Inflammatory macrophage treated with lipopolysaccharide for 4 hours (primary cell): Measurements from ENCODE around the gene SCN3B.

Experiments
- DNase-seq: peaks from one replicate; pipeline ENCODE4 v3.0.0-alpha.2; 2020

The SCN3B gene

DNA sequence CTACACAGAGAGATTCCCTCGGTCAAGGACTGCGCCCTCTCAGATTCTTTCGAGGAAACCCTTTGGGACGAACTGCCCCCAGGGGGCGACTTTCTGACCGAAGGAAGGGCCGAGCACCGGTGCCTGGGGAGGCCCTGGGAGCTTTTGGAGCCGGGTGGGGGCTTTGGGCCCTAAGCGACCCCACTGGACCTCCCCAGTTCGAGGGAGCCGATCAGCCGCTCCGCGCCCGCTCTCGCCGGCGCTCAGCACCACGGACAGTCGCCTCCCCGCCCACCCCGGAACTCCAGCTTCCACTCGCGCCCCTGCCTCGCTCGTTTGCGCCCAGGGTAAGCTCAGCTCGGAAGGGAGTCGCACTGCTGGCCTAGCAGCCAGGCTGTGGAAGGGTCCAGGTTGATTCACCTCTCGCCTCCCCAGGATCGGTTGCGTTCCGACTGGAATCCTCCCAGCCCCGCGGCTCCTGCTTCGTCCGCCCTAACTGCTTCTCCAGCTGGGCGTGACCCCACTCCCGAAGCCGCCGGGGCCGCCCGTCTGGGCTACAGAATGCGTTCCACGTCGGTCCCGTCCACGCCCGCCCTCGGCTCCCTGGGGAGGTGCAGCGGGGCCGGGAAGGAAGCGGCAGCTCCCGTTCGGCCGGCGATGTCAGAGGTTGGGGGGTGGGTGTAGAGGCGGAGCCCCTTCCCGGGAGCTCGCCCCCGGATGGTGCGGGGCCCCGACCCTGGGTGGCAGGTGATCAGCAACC is 428 bp downstream of the SCN3B start:
- no peak for DNase-seq

DNA sequence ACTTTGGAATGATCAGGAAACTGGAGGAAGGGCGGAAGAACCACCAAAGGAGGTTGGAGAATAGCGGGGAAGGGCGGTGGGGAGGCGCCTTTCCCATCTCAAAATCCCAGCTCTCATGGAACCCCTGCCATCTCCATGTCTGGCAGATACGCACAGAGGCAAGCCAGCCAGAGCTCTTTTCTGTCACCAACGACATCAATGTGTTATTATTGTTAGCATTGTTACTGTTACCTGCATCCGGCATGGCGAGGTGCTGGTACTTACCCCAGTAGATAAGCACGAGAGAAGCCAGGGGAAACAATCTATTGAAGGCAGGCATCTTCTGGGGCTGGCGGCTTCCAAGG is 969 bp downstream of the SCN3B start:
- no peak for DNase-seq

DNA sequence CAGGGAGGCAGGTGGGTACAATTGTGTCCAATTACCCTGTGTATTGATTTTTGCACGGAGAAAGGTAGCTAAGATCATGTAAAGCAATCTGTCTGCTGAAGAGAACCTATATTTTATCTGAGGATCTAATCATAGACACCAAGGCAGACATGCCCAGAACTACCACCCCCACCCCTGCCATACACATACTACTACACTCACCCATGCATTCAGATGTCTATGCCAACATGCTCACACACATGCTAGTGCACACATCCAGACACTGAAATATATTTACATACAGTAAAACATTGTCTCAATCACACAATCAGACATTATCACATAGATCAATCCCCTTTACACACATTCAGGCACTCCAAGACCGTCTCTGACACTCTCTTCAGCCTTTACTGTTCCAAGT is 1.8 kb downstream of the SCN3B start:
- no peak for DNase-seq

DNA sequence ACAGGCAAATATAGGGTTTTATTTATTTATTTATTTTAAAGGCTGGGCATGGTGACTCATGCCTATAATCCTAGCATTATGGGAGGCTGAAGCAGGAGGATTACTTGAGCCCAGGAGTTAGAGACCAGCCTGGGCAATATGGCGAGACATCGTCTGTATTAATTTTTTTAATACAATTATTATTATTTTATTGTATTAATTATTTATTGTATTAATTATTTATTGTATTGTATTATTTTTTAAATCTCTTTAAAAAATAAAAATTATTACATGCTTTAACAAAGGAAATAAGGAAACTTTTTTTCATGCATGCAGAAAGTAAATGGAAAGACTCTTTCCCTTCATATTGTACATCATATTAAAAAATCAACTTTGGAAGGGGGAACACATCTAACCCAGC is 3.5 kb downstream of the SCN3B start:
- DNase-seq, result no peak

DNA sequence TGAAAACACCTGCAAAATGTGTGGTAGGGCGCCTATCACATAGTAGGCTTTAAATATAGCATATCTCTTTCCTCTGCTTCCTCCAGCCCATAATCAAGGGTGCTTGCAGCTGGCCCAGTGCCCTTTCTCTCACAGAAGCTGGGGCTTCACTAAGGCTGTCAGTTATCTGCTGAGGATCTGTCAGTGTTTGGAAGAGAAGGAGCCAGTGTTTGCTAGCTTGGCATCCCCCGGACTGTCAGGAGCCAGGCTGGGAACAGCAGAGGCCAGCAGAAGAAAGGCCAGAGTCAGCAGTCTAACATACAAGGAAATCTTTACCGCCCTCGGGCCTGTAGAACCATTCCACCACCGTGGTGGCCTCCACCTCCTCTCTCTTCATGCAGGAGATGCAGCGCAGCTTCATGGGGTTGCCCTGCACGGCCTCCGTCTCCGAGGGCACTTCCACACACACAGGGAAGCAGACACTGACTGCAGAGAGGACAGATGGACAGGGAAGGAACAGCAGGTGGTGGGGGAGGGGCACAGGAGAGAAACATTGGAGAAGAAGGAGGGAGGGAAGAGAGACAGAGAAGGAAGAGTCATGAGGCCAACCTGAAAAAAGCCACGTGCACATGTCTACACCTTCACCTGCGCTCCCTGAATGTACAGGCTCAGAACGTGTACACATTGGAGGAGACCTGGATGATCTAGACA is 9.0 kb downstream of the SCN3B start:
- no peak for DNase-seq

DNA sequence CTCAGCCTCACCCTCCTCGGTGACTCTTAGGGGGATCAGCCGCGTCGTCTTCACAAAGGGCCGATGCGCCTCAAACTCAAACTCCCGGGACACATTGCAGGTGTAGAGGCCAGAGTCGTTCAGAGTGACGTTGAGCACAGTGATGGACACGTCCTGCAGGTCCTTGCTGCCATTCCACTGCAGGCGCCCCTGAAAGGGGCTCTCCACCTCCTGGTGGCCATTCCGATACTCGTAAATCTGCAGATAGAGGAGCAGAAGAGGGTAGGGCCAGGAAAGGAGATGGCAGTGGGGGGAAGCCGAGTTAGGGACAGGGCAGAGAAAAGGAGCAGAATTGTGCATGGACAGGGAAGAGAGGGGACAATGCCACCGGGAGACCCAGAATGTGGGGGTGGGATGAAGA is 12.0 kb downstream of the SCN3B start:
- DNase-seq, result no peak

DNA sequence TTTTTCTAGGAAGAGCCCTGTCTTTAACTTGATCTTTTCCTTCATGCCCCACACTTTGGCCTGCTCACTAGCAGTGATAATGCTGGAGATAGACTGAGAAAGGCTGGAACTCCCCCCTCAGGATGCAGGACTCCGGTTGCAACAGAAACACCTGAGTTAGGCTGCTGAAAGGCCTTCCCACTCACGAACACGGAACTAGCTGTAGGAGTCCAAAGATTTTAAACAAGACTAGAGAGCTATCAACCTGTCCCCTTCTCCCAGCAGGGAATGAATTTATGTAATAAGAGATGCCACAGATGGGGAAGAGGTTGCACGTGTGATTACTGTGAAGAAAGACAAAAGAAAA is 13.0 kb downstream of the SCN3B start:
- no peak for DNase-seq

DNA sequence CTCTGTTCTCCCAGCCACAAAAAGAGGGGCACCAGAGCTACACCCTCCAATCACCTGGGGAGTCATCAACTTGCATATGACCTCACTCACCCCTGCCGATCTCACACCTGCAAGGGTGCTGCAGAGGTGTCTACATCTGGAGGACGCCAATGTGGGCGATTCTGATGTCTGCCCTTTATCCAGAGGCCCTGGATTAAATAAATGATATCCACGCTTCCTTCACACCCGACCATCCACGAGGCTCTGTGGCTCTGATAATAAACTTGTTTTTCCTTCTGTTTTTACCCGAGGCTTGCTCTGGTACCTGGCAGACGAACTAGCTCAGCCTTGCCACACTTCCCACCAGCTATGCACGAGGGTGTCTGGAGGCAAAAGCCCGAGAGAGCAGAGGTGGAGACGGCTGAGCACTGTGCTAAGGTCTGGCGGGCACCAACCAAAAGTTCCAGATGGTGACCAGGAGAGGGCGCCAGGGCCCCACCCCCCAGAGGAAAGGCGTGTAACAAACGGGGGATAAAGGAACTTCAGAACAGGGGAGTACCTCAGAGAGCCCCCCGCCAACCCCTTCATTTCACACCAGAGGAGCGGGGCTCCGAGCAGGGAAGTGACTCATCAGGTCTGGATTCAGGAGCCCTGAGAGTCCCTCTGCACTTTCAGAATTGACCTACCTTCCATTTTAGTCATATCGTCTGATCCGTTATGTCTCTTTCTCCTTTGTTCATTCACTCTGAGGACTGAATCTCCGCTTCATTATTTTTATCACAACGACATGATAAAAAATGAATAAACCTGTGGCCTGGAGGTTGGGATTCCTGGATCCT is 13.5 kb downstream of the SCN3B start:
- peak; percentile 28 for DNase-seq

DNA sequence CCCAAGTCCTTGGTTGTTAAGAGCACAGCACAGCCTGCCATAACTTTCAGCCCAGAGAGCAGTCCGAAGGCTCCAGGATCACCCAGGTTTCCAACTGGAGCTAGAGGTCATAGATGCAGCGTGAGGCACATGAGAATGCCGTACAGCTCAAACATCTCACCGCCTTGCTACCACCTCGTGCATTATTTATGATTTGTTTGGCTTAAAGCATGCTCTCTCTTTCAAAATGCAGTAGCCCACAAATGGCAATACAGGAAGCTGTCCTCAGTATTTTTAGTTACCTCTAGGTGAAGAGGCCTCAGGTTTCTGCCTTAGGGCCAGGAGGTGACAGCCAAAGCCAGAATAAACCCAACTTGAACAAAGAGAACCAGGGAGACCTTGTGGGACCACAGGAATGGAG is 14.4 kb downstream of the SCN3B start:
- no peak for DNase-seq

DNA sequence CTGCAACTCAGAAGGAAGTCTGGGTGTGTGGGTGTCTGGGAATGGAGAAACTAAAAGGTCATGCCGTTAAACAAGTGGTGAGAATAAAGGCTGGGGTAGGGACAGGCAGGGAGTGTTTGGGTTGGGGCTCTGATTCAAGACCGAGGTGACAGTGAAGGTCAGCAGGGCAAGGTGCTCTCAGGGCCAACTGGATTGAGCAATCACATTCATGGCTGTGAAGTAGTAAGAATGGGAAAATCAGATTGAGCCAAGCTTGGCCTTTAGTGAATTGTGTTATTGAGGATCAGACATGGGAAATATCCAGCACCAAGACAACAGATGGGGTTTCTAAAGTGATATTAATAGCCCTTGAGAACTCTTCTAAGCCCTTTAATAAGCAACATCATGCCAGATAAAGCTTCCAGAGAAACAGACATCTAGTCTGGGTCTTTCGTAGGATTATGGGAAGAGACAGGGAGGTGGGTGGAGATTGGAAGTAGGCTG is 24.3 kb downstream of the SCN3B start:
- no peak for DNase-seq

DNA sequence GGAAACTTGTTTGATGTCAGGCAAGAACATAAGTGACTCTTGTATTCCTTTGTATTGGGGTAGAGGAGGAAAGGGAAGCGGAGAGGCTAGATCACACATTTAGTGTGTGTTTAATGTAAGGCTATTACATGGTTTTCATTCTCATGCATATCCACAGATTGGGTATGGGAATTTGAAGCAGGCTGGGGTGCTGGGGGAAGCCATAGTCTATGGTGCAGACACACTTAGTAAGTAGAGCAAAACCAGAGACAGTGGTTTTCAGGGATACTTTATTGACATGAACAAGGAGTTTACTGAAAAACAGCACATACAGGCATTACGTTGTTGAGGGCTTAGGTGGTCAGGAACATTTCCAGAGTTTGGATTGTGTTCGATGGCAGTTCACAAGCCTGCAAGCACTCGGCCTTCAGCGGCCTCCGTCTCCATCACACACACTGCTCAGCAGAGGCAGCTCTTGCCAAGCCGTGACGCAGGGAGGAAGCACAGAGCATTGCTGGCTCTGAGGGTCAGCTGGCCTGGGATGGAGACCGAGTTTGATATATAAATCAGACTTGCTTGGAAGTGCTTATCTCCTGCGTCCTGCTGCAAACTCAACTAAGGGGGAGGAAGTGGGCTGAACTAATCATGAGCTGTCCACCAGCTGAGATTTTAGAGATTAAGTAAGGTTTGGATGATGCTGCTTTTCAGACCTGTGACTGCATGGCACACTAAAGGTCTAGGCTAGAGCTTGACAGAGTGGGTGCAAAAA is 25.3 kb downstream of the SCN3B start:
- DNase-seq, result peak; percentile 3

DNA sequence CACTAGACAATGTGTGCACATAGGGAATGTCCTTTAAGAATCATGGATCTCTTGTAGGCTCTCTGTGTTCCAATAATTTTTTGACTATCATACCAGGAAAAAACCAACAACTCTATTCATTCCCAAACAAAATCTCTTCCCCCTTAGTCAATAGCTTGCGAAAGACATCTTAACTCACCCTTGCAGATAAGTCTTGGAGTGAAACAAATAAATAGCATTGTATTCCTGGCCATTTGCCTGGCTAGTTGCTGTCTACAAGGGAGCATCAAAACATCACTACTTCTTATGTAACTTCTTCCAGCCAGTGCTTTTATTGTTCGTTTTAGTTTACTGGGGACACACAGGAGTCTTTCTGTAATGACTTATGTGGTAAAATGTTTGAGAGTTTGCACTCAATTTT is 29.4 kb downstream of the SCN3B start:
- DNase-seq, result no peak

DNA sequence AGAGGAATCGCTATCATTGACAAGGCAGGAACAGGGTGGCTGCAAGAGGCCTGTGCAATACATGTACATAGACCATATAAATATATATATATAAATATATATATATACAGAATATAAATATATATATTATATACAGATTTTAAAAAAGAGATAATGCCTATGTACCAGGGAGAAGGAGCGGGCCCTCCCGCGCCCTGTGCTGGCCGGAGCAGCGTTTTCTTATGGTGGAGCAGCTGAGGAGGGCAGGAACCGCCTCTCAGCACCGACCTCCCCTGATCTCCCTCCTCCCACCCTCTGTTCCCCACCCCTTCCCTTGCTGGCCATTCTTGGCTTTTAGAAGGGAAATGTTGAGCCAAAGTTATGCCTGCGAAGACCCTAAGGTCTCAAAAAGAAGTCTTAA is 31.8 kb downstream of the SCN3B start:
- DNase-seq, result no peak

DNA sequence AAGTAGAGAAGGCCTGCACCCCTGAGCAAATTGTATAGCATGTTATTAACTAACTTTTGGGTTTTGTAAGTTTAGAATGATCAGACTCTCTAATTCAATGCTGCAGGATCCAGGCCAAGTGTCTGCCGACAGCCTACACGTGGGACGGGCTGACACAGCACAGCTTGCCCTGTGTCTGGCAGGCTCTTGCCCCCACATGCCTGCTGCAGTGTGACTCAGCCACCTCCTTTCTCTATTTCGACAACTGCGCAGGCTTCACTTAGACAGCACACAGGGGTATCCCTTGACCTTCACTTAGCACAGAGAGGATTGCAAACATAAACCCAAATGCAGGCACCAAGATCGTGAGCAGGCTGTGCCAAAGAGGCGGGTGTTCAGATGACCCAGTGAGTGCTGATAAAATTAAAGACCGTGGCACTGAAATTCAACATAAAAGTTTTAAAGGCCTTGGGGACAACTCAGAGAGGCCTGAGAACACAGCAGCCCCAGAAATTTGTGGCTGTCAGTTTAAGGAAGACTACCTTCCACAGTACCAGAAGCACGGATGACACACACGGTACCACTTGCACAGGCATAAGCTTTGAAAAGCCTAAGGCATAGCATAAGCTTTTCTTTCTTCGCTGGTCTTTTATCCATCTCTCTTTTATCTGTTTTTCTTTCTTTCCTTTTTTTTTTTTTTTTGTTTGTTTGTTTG is 37.8 kb downstream of the SCN3B start:
- peak; percentile 8 for DNase-seq

DNA sequence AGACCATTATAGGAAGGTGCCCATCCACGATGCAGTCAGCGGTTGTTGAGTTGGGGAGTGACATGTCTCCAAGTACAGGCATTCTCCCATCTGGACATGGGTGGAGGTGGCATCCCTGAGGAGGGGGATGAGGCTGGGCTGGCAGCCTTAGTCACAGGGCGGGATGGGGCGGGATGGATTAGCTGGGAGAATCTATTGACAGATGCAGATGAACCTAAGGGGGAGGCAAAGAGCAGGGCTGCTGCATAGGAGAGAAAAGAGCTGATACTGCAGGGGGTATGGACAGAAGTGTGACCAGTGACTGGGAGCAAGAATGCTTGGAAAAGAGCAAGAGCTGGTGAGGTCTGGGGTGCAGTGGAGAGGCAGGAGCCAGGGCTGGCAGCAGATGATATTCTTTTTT is 42.7 kb downstream of the SCN3B start:
- DNase-seq, result no peak

DNA sequence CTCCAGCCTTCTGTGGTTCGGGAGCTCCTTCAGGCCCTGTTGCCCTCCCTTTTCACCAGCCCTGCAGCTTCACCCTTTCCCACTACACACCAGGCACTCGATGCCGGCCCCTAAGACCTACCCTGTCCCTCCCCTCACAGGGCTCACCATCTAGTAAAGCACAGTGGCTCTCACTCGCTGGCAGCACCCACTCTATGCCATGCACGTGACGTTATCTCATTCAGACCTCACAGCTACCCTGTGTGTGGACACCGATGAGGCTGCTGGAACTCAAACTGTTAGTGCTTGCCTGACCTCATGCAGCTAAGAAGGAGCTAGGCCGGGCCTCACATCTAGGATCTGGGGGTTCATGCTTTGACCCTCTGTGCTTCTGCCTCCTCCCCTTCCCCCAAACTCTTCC is 45.5 kb downstream of the SCN3B start:
- no peak for DNase-seq

DNA sequence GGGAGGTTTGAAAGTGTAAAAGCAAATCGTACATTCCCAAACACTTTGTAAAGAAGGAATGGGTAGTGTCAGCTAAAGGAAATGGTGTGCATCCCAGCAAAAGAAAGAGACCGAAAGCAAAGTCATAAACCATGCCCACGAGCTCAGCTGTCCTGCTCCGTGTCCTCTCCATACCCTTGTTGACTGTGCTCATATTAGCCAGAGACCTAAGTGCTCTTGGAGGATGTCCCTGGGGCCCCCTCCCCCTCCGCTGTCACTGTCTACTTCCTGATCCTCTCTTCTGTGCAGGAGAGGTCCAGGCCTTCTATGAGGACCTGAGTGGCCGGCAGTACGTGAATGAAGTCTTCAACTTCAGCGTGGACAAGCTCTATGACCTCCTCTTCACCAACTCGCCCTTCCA is 46.1 kb downstream of the SCN3B start:
- no peak for DNase-seq

DNA sequence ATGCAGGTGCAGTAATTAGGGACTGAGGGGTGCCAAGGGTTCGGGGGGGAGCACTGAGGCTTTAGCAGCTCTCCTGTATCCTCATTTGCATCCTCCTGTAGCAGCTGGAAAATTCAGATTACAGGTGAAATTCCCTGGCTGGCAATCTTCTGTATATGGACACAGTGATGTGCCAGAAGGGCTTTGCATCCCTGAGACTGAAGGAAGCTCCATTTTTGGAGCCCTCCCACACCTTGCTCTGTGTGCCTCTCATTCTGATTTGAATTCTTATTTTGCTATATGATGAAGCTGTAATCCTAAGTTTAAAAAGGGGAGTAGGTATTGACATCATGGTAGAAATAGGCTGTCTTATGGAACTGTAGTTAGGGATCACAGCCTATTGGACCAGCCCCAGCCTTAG is 46.6 kb downstream of the SCN3B start:
- no peak for DNase-seq

DNA sequence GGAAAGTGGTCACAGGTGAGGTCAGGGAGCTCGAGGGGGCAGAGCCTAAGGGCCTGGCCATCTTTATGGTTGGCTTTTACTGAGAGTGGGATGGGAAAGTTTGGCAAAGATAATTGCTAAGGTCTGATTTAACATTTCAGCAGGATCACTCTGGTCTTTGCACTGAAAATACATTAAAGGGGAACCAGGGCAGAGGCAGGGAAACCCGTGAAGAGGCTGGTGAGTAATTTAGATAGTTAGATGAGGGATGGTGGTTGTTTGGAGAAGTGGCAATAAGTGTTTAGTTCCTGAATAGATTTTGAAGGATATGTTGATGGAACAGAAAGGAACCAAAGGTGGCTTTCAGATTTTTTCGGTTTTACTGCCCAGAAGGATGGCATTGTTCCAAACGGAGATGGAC is 50.8 kb downstream of the SCN3B start:
- no peak for DNase-seq

DNA sequence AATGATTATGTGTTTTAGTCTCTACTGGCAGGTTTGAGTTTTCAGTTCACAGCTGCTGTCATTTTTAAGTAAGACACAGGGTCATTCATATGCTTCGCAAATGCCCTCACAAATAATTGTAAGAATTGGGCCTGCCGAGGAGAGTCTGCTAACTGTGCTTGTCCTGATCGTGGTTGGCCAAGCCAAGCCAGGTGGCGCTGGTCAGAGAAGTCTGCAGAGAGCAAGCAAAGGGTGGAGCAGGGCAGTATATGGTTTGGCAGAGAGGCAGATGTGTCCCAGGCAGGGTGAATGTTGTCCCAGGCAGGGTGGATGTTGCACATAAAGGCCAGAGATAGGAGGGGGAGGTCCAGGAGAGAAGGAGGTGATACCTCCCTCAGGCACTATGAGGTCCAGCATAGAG is 52.7 kb downstream of the SCN3B start:
- no peak for DNase-seq

DNA sequence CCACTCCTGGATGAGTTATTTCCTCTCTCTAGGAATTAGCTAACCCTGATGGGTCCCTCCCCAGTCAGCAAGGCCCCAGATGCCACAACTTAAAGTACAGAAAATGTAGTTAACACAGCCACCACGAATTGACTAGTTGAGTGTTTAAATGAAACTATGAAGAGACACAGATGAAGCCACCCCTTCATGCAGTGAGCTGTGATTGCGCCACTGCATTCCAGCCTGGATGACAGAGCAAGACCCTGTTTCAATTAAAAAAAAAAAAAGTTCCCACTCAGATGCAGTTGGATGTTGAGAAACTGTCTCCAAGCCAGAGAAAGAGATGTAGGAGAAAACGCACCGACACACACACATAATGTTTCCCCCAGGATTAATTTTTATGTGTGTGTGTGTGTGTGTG is 53.3 kb downstream of the SCN3B start:
- no peak for DNase-seq

DNA sequence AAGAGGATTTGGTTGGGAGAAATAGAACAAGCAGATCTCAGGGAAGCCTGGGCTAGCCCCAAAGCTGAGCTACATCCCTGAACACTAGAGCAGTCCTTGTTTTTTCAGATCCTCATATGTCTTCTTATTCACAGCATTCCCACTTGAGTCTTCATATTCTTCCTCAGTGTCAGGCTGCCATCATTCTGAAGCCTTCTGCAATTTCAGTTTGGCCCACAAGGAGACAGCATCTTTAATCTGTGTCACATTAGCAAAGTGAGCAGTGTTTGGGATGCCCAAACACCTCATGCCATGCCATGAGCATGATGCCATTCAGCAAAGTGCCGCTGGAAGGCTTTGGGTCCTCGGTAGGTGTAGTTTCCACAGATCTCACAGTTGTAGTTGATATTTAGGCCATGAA is 56.6 kb downstream of the SCN3B start:
- no peak for DNase-seq

DNA sequence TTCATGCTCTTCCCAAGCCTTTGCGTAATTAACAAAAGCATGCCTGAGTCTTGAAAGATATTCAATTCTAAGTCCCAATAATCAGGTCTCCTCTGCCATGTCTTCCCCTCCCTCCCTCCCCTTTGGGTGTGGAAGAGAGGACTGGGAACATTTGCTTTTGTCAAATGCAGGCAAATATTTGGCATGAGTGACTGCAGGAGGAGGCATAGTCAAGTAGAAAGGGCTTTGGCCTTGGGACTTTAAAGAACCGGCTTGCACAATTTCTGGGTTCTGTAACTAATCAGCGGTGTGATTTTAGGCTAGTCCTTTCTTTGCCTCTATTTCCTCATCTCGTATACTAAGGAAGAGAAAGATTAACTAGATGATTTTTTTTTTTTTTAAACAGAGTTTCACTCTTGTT is 59.5 kb downstream of the SCN3B start:
- no peak for DNase-seq
